Measurements from ENCODE around the gene ZNF808.

DNA sequence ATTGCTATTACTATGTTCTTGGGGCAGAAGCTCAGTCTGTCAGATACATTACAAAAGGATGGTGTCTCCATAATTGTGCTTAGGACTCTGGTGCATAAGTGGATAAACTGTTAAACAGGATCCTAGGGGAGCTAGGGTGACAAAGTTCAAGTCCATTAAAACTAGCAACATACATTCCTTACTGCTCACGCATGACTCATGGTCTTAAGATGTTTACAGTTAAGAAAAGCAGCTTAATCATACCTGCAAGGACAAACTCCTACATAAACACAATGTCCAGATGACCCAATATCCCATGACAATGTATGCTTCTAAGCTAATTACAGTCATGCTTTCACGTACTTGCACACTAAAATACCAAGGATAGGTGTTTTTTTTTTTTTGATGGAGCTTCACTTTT, 39.1 kb downstream of the ZNF808 start:
- TF ChIP-seq, protein P1, sequence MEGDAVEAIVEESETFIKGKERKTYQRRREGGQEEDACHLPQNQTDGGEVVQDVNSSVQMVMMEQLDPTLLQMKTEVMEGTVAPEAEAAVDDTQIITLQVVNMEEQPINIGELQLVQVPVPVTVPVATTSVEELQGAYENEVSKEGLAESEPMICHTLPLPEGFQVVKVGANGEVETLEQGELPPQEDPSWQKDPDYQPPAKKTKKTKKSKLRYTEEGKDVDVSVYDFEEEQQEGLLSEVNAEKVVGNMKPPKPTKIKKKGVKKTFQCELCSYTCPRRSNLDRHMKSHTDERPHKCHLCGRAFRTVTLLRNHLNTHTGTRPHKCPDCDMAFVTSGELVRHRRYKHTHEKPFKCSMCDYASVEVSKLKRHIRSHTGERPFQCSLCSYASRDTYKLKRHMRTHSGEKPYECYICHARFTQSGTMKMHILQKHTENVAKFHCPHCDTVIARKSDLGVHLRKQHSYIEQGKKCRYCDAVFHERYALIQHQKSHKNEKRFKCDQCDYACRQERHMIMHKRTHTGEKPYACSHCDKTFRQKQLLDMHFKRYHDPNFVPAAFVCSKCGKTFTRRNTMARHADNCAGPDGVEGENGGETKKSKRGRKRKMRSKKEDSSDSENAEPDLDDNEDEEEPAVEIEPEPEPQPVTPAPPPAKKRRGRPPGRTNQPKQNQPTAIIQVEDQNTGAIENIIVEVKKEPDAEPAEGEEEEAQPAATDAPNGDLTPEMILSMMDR (IDR thresholded peaks at IDR 0.05; ENCODE audit: poor library complexity), result no peak
- no peak for TF ChIP-seq EZH2 (IDR thresholded peaks at IDR 0.05; ENCODE audit: borderline replicate concordance)
- no peak for TF ChIP-seq EZH2phosphoT487 (IDR thresholded peaks at IDR 0.05; ENCODE audit: low read depth, severe bottlenecking, unreplicated experiment)

Measured in hepatocyte (in vitro differentiated cells).